CD4-positive, CD25-positive, alpha-beta regulatory T cell (primary cell): ENCODE data around the gene MARCHF3. TPM values are rescaled to one million over a fixed set of nuclear protein-coding genes. Genes with fewer than 3 reads are reported as not detected.

Source experiments
- ATAC-seq, 2 donors: fragments of 150-1000 bp; cut with Tn5 transposase; one replicate each; pipeline ENCODE4 v1.10.0; 2021; ENCODE audit warnings: low read depth in 2 of 2, moderate number of reproducible peaks in 2 of 2, moderate library complexity in 1 of 2
- DNase-seq, 3 donors: peaks; one replicate each; pipeline versions ENCODE4 v3.0.0 to v3.0.0-alpha.2; 2012 to 2022; ENCODE audit warnings: mixed read lengths in 1 of 3
- H3K27ac ChIP-seq: one replicate; pipeline ENCODE4 v1.7.0; 2013; ENCODE audit warnings: mild to moderate bottlenecking, low read length; ENCODE audit not compliant: insufficient read depth, poor library complexity, severe bottlenecking
- H3K27me3 ChIP-seq: one replicate; pipeline ENCODE4 v1.7.0; 2013; ENCODE audit warnings: low read length; ENCODE audit not compliant: control insufficient read depth, insufficient read depth
- H3K36me3 ChIP-seq: one replicate; pipeline ENCODE4 v1.7.0; 2013; ENCODE audit warnings: mild to moderate bottlenecking, low read length, moderate library complexity; ENCODE audit not compliant: control insufficient read depth, insufficient read depth
- H3K4me1 ChIP-seq: 2 replicates; pipeline ENCODE4 v1.7.0; 2013; ENCODE audit warnings: mild to moderate bottlenecking, low read length; ENCODE audit not compliant: insufficient read depth, control insufficient read depth, poor library complexity, severe bottlenecking
- H3K4me3 ChIP-seq: one replicate; pipeline ENCODE4 v1.7.0; 2013; ENCODE audit warnings: low read depth, mild to moderate bottlenecking, low read length, moderate library complexity
- H3K9me3 ChIP-seq, 2 experiments: 1 replicate in 1 of 2; 2 replicates in 1 of 2; pipeline ENCODE4 v1.7.0; 2013; ENCODE audit warnings: low read length in 2 of 2, mild to moderate bottlenecking in 1 of 2, moderate library complexity in 1 of 2; ENCODE audit not compliant: control insufficient read depth in 2 of 2
- H3K27ac Mint-ChIP-seq, 3 donors: one replicate each; pipeline ENCODE4 v1.8.0; 2020 to 2022; ENCODE audit warnings: mild to moderate bottlenecking in 3 of 3, mixed read lengths in 3 of 3, moderate library complexity in 2 of 3
- H3K27me3 Mint-ChIP-seq: one replicate; pipeline ENCODE4 v1.8.0; 2022; ENCODE audit warnings: mild to moderate bottlenecking, mixed read lengths
- H3K36me3 Mint-ChIP-seq: one replicate; pipeline ENCODE4 v1.8.0; 2020; ENCODE audit warnings: mixed read lengths
- H3K4me1 Mint-ChIP-seq, 4 donors: one replicate each; pipeline ENCODE4 v1.8.0; 2020 to 2022; ENCODE audit warnings: mixed read lengths in 4 of 4, mild to moderate bottlenecking in 1 of 4
- H3K4me3 Mint-ChIP-seq, 4 donors: one replicate each; pipeline ENCODE4 v1.8.0; 2020 to 2022; ENCODE audit warnings: mild to moderate bottlenecking in 4 of 4, mixed read lengths in 4 of 4, moderate library complexity in 3 of 4
- H3K9me3 Mint-ChIP-seq, 7 donors: one replicate each; pipeline ENCODE4 v1.8.0; 2020 to 2022; ENCODE audit warnings: mixed read lengths in 7 of 7, mild to moderate bottlenecking in 3 of 7, moderate library complexity in 2 of 7
- polyA plus RNA-seq, 4 donors: library from polyadenylated mRNA; unstranded; fragments of 300-500 nt; fragmentation: Illumina TruSeq; gene quantifications; one replicate each; pipeline ENCODE4 v1.2.3, GENCODE V29; 2021
- total RNA-seq: library from RNA; stranded (reverse); gene quantifications from one replicate; pipeline ENCODE4 v1.2.3, GENCODE V29; 2022

The MARCHF3 gene
- total and polyA plus RNA-seq, 5 donors from 2014 or later: 12.5 to 21.6 (median 15.2) TPM

DNA sequence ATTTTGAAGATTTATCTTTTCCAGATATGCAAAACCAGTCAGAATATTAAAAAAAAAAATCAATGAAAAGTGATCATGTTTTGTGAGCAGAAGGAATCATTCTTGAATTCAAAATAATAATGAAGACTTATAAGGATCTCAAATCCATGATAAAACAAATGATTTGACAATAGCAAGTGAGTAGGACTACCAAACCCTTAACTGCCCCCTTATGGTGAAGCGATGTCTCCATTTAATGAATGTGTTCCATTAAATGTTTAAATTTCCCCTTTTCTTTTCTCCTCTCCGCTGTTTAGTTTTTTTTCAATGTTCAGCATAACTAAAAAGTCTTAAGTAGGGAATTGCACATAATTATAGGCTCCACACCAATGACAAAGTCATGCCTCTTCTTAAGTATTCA is 12.2 kb upstream of the MARCHF3 start:
- H3K27me3 Mint-ChIP-seq: no peaks in the 10 kb centered on the region
- Histone ChIP-seq H3K4me1 (no peaks in the 10 kb centered on the region), H3K9me3 (no peaks in the 10 kb centered on the region), H3K27me3 (no peaks in the 10 kb centered on the region), H3K36me3 (peaks cover 5% of the 10 kb centered on the region), H3K4me3 (no peak overlapping the region), H3K27ac (no peak overlapping the region)
- peak in 1 of 3 donors; percentile 13 for DNase-seq
- no peak overlapping the region for H3K27ac Mint-ChIP-seq
- peaks cover 0 to 2% (median 0%) of the 10 kb centered on the region in 4 donors for H3K4me1 Mint-ChIP-seq
- no peaks in the 10 kb centered on the region for H3K9me3 Mint-ChIP-seq
- ATAC-seq: no peak
- H3K4me3 Mint-ChIP-seq: no peak overlapping the region
- no peaks in the 10 kb centered on the region for H3K36me3 Mint-ChIP-seq

DNA sequence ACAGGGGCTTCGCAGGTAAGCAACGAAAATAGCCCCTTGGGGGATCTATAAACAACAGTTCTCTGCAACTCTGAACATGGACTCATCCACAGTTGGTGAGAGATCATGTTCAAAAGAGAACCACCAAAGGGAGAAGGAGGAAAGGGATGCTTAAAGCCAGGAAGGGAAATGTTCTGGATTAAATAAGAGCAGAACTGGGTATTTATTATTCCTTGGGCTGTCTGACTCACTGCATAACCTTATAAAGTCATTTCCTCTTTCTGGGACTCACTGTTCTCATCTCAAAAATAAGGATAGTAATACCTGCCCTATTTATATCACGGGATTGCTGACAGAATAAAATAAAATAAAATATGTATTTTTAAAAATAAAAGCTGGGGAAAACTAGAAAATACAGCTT is 11.2 kb upstream of the MARCHF3 start:
- H3K27me3 Mint-ChIP-seq: no peaks in the 10 kb centered on the region
- peaks cover 0 to 2% (median 0%) of the 10 kb centered on the region in 4 donors for H3K4me1 Mint-ChIP-seq
- no peaks in the 10 kb centered on the region for H3K4me1 ChIP-seq

DNA sequence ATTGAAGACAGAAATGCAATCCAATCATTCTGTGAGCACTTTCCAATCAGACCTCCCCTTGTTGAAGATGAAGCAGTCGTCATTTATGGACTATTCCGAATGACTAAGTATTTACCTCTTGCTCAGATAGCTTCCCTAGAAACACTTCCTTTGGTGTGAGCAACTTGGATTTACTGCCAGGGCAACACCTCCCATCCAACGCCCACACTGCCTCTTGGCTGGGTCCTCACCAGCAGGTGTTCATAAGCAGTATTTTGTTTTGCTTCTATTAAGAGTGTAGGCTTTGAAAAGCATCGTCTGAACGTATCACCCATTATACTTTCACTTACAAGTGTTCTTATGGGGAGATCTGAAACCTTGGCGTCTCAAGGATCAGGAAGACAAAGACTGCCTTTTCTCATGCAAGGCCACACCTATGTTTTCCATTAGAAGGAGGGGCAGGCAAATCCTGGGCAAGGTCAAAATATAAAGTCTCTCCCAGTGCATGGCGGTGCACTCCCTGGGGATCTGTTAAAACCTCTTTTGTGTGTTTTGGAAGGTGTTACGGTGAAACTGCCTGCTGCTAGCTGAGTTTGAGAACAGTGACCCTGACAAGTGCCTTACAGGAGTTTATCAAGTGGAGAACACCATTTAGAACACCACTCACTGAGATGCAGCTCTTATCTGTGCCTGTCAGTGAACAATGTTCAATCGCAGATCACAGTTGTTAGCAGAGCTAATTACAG is 10.6 kb upstream of the MARCHF3 start:
- DNase-seq (no peak), ATAC-seq (no peak)
- Mint-ChIP-seq H3K4me3 (no peak overlapping the region), H3K36me3 (no peaks in the 10 kb centered on the region), H3K27ac (no peak overlapping the region), H3K4me1 (peaks cover 0 to 2% (median 0%) of the 10 kb centered on the region in 4 donors), H3K9me3 (no peaks in the 10 kb centered on the region), H3K27me3 (no peaks in the 10 kb centered on the region)
- H3K27ac ChIP-seq: no peak overlapping the region
- no peaks in the 10 kb centered on the region for H3K27me3 ChIP-seq
- no peaks in the 10 kb centered on the region for H3K9me3 ChIP-seq
- H3K36me3 ChIP-seq: peaks cover 2% of the 10 kb centered on the region
- no peak overlapping the region for H3K4me3 ChIP-seq
- H3K4me1 ChIP-seq: no peaks in the 10 kb centered on the region

More for the DNA sequence above, 11.2 kb upstream of the MARCHF3 start:
- Histone ChIP-seq H3K9me3 (no peaks in the 10 kb centered on the region), H3K4me3 (no peak overlapping the region), H3K27me3 (no peaks in the 10 kb centered on the region), H3K36me3 (peaks cover 3% of the 10 kb centered on the region), H3K27ac (no peak overlapping the region)
- Mint-ChIP-seq H3K4me3 (no peak overlapping the region), H3K36me3 (no peaks in the 10 kb centered on the region), H3K27ac (no peak overlapping the region), H3K9me3 (no peaks in the 10 kb centered on the region)
- no peak for DNase-seq
- no peak for ATAC-seq

DNA sequence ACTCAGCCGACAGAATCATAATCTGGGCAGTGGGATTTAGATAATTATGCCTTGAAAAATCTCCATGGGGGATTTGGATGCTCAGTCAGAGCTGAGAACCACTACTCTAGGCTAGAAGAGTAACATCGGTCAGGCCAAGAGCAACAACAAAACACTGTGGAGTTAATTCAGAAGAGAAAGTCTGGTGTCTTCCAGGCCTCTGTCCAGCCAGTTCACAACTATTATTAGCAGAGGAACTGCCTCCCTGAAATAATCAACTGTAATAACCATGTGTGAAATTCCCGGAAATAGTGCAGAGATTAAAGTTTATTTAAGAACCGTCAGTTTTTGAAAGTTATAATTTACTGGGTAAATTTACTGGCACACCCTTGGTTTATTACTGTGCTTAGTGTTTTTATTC is 8.2 kb upstream of the MARCHF3 start:
- H3K9me3 ChIP-seq: no peaks in the 10 kb centered on the region
- no peaks in the 10 kb centered on the region for H3K27me3 ChIP-seq
- no peaks in the 10 kb centered on the region for H3K36me3 Mint-ChIP-seq
- H3K27ac ChIP-seq: no peak overlapping the region
- H3K36me3 ChIP-seq: peaks cover 2% of the 10 kb centered on the region
- no peaks in the 10 kb centered on the region for H3K9me3 Mint-ChIP-seq
- no peaks in the 10 kb centered on the region for H3K4me1 ChIP-seq
- no peak overlapping the region for H3K4me3 ChIP-seq
- no peak for DNase-seq
- no peak overlapping the region for H3K4me3 Mint-ChIP-seq
- H3K27ac Mint-ChIP-seq: no peak overlapping the region
- no peaks in the 10 kb centered on the region for H3K27me3 Mint-ChIP-seq
- peaks cover 0 to 2% (median 0%) of the 10 kb centered on the region in 4 donors for H3K4me1 Mint-ChIP-seq
- no peak for ATAC-seq

DNA sequence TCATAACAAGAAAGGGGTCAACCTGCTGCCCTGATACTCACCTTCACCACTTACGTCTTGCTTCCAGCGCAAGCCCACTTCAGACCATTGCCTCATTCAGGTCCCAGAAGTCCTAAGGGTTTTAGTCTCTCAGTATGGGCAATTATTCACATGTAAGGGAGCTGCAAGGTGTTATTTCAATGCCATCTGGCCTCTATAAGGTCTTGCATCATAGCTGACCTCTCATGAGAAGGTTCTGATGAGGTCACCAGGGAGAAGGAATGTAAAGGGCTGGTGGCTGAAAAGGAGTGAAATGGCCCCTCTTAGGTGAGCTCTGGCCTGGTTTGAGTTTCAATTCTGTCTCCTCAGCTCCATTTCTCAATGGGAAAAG is 1.5 kb upstream of the MARCHF3 start:
- H3K36me3 ChIP-seq: no peaks in the 10 kb centered on the region
- peaks cover 34% of the 10 kb centered on the region for H3K4me1 ChIP-seq
- peaks cover 16% of the 10 kb centered on the region for H3K27me3 Mint-ChIP-seq
- no peak for ATAC-seq
- H3K27me3 ChIP-seq: no peaks in the 10 kb centered on the region
- no peaks in the 10 kb centered on the region for H3K9me3 ChIP-seq
- DNase-seq: no peak
- no peaks in the 10 kb centered on the region for H3K36me3 Mint-ChIP-seq
- no peak overlapping the region for H3K4me3 ChIP-seq
- peak overlapping the region; percentile 93 to 94 (median 94) for H3K4me3 Mint-ChIP-seq
- no peaks in the 10 kb centered on the region for H3K9me3 Mint-ChIP-seq
- H3K4me1 Mint-ChIP-seq: peaks cover 7 to 36% (median 20%) of the 10 kb centered on the region in 4 donors
- H3K27ac Mint-ChIP-seq: peak overlapping the region in 1 of 3 donors; percentile 75
- H3K27ac ChIP-seq: no peak overlapping the region

DNA sequence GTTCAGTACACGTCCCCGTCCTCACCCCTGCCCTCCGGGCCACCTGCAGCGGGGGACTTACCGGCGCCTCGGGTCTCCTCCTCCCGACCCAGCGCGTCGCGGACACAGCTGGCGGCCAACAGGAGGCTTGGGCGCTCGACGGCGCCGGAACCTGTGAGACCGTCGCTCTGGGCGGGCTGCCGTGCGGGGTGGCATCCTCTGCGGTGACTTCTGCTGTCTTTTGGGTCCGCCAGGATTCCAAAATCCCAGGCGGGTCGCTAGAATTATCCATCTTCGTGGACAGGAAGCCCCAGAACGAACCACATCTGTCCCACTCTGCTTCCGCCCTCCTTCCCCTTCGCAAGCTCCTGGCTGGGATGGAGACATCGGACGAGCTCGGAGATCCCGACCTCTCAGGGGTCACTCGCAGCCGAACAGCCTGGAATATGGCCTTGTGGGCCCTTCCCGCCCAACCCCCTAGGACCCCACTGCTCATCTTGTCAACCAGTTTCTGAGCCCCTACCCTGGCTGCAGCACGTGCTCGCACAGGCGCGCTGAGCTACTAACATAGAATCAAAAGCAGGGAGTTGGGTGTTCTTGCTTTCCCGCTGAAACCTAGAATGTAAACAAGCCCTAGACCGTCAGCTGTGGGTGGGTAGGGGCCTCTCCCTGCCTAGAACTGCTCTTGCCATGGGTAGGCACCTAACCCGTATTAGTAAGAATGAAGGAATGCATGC is 947 bp upstream of the MARCHF3 start:
- ATAC-seq (no peak), DNase-seq (peak; percentile 5 to 20 (median 19))
- H3K27me3 ChIP-seq: no peaks in the 10 kb centered on the region
- H3K27me3 Mint-ChIP-seq: peaks cover 16% of the 10 kb centered on the region
- H3K4me1 Mint-ChIP-seq: peaks cover 7 to 41% (median 23%) of the 10 kb centered on the region in 4 donors
- H3K36me3 ChIP-seq: no peaks in the 10 kb centered on the region
- no peaks in the 10 kb centered on the region for H3K9me3 ChIP-seq
- H3K9me3 Mint-ChIP-seq: no peaks in the 10 kb centered on the region
- H3K36me3 Mint-ChIP-seq: no peaks in the 10 kb centered on the region
- H3K27ac Mint-ChIP-seq: peak overlapping the region; percentile 67 to 87 (median 75)
- H3K4me3 ChIP-seq: peak overlapping the region; percentile 71
- H3K27ac ChIP-seq: peak overlapping the region; percentile 67
- H3K4me3 Mint-ChIP-seq: peak overlapping the region; percentile 93 to 94 (median 94)
- H3K4me1 ChIP-seq: peaks cover 34% of the 10 kb centered on the region

DNA sequence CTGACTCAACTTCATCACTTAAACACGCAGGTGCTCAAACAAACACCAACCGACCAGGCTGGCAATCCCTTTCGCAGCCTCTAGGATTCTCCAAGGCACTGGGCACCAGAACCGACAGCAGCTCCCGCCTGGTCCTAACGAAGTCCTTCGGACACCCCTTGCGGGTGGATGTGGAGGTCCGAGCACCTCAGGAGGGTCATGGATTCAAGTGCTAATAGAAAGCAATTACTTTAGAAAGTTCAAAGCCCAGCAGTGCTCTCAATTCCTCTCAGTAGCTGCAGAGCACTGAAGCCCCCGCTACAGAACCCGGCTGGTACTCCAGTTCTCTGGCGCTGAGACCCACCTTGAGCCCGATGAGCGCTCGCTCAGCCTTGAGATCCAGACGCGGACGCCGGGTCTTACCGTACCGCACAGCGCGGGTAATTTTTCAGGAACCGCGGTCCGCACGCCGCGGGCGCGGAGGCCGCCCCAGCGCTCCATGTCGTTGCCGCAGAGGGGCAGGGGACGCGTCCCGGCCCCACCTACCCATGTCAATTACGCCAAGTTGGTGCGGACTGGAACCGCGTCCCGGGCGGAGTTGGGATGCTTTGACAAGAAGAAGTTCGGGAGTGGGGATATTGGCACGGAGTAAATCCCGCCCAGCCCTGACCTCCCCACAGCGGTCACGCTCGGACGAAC is 638 bp downstream of the MARCHF3 start:
- peaks cover 34% of the 10 kb centered on the region for H3K4me1 ChIP-seq
- H3K27ac ChIP-seq: peak overlapping the region; percentile 67
- peaks cover 14 to 50% (median 25%) of the 10 kb centered on the region in 4 donors for H3K4me1 Mint-ChIP-seq
- peaks cover 16% of the 10 kb centered on the region for H3K27me3 Mint-ChIP-seq
- H3K9me3 ChIP-seq: no peaks in the 10 kb centered on the region
- H3K4me3 Mint-ChIP-seq: peak overlapping the region; percentile 93 to 98 (median 94)
- peak overlapping the region; percentile 65 for H3K4me3 ChIP-seq
- DNase-seq: peak; percentile 28 to 68 (median 46)
- no peaks in the 10 kb centered on the region for H3K36me3 Mint-ChIP-seq
- peak in 1 of 2 donors; percentile 11 for ATAC-seq
- no peaks in the 10 kb centered on the region for H3K36me3 ChIP-seq
- H3K27ac Mint-ChIP-seq: peak overlapping the region in 2 of 3 donors; percentile 81 to 85
- no peaks in the 10 kb centered on the region for H3K9me3 Mint-ChIP-seq
- H3K27me3 ChIP-seq: no peaks in the 10 kb centered on the region
